ENCODE results near the gene EFCAB8. TPM values are rescaled to one million over a fixed set of nuclear protein-coding genes. Genes with fewer than 3 reads are reported as not detected.

The EFCAB8 gene
- total and polyA plus RNA-seq, 11 donors = 0.03 to 0.29 (median 0.08) TPM; not detected in 8

GRCh38 chr20:32907886-32908285, 49.2 kb downstream of the EFCAB8 start:
- Histone ChIP-seq H3K4me3 (no peak overlapping the region), H3K27ac (no peak overlapping the region), H3K36me3 (no peaks in the 10 kb centered on the region), H3K4me1 (no peaks in the 10 kb centered on the region), H3K27me3 (no peaks in the 10 kb centered on the region), H3K9me3 (peaks cover 0 to 5% (median 0%) of the 10 kb centered on the region in 12 donors)
- WGBS, 4 donors = 54 to 67% (median 59%) methylated on average over 11 to 13 of the region's 13 CpGs
- peak in 1 of 5 donors; percentile 64 for DNase-seq
- intact Hi-C loops (cut with DNase I) = loop anchor here in 4 of 10 donors (5.0 to 10.0 kb wide), 4 partner anchors 189 to 389 kb away; no protein-coding TSS in a partner anchor
- peak in 2 of 4 donors; percentile 33 to 44 for ATAC-seq
- no peak for TF ChIP-seq CTCF (IDR thresholded peaks at IDR 0.05)

DNA sequence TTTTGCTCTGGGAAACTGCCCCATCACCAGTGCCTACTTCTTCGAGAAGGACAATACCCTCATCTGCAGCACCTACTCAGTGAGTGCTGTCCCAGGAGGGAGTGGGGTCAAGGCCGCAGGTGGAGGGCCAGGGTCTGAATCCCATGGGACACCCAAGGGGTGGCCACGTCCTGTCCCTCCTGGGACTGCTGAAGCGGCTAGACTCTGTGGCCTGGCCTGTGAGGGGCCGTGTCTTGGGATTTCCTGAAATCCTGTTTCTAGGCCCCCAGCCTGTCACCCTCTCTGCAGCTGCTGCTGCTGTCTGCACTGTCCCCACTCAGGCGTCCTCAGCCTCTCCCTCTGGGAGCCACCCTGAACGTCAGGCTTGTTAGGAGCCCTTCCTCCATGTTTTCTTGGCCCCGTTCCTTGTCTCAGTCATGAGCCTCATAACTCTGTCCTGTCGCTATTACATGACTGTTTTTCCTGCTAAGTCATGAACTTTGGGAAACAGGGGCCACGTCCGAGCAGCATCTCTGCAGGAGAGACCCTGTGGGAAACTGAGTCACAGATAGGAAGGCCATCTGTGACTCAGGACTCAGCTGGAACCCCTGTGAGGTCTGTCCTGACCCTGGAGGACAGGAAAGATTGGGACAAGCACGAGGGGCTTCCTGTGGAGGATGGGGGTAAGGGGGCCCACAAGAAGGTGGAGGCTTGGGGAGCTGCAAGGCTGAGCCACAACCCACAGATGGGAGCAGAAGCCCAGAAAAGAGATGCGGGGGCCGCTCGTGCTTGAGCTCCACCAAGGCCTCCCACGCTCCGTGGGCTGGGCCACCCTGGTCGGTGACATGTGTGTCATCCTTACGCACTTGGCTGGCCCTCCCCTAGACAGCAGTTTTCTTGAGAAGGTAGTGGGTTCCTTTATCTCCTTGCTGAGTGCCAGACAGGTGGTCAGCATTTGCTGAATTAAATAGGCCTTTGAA, 49.9 kb downstream of the EFCAB8 start:
- DNase-seq (peak in 1 of 5 donors; percentile 45), ATAC-seq (no peak)
- no peak overlapping the region for H3K27ac ChIP-seq
- H3K9me3 ChIP-seq = peaks cover 0 to 5% (median 0%) of the 10 kb centered on the region in 12 donors
- intact Hi-C loops (cut with DNase I) = loop anchor here in 4 of 10 donors (5.0 to 10.0 kb wide), 4 partner anchors 189 to 389 kb away; no protein-coding TSS in a partner anchor
- H3K27me3 ChIP-seq = no peaks in the 10 kb centered on the region
- H3K4me3 ChIP-seq = no peak overlapping the region
- no peaks in the 10 kb centered on the region for H3K4me1 ChIP-seq
- no peaks in the 10 kb centered on the region for H3K36me3 ChIP-seq
- 71 to 78% (median 75%) methylated on average over 17 to 19 of the region's 19 CpGs for WGBS, 4 donors
- TF ChIP-seq POLR2A (IDR thresholded peaks at IDR 0.05) = no peak
- no peak for TF ChIP-seq CTCF (IDR thresholded peaks at IDR 0.05)

- no peak for DNase-seq
- intact Hi-C loops (cut with DNase I) = loop anchor here in 4 of 10 donors (5.0 to 10.0 kb wide), 4 partner anchors 188 to 388 kb away; no protein-coding TSS in a partner anchor
- H3K36me3 ChIP-seq = no peaks in the 10 kb centered on the region
- no peak overlapping the region for H3K27ac ChIP-seq
- H3K27me3 ChIP-seq = no peaks in the 10 kb centered on the region
- 90 to 95% (median 92%) methylated on average over 8 to 9 of the region's 9 CpGs for WGBS, 4 donors
- TF ChIP-seq POLR2A (IDR thresholded peaks at IDR 0.05) (no peak), CTCF (IDR thresholded peaks at IDR 0.05) (no peak)
- peaks cover 0 to 10% (median 0%) of the 10 kb centered on the region in 12 donors for H3K9me3 ChIP-seq
- no peak for ATAC-seq
- no peak overlapping the region for H3K4me3 ChIP-seq
- no peaks in the 10 kb centered on the region for H3K4me1 ChIP-seq
These were observed 50.7 kb downstream of the EFCAB8 start for GRCh38 chr20:32909451-32909850.

Data from heart left ventricle (tissue), 16 donors.